NCI-H187 (cell line): ENCODE data around the gene PLAC8.
"Not testable (repeated sequence)": the region's sequence is repeated elsewhere in the genome, so short reads cannot be mapped to it uniquely, and the experiment has no call there.

Experiments used
- DNase-seq, 2 experiments: peaks; one replicate each; lab custom pipeline; 2025; lab: John Stamatoyannopoulos, UW

Gene PLAC8

DNA sequence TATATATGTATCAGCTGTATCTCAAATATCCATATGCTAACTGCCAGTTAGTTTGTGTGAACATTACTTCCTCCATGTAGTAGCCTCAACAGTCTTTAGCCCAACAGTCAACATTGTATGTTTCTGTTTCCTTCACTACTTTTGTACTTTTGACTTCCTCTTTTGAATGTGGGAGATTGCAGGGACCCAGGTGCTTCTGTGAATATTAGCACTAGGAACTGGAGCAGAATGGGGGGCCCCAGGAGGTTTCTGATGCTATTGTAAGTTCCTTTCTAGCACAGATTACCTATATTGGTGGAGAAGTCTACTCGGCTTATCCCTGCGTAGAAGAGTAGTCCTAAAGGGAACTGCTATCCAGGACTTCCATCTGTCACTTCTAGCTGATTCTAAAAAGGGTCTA is 2.3 kb downstream of the PLAC8 start:
- no peak for DNase-seq

DNA sequence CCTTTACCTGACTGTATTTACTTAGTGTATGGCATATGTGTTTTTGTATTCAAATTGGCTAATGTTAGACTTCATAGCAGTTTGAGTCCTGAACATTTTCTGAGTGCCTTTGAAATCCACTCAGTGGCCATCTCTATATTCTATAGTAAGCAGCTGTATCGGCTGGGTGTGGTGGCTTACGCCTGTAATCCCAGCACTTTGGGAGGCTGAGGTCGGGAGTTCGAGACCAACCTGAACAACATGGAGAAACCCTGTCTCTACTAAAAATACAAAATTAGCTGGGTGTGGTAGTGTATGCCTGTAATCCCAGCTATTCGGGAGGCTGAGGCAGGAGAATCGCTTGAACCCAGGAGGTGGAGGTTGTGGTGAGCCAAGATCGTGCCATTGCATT is 2.8 kb downstream of the PLAC8 start:
- not testable (repeated sequence) for DNase-seq

DNA sequence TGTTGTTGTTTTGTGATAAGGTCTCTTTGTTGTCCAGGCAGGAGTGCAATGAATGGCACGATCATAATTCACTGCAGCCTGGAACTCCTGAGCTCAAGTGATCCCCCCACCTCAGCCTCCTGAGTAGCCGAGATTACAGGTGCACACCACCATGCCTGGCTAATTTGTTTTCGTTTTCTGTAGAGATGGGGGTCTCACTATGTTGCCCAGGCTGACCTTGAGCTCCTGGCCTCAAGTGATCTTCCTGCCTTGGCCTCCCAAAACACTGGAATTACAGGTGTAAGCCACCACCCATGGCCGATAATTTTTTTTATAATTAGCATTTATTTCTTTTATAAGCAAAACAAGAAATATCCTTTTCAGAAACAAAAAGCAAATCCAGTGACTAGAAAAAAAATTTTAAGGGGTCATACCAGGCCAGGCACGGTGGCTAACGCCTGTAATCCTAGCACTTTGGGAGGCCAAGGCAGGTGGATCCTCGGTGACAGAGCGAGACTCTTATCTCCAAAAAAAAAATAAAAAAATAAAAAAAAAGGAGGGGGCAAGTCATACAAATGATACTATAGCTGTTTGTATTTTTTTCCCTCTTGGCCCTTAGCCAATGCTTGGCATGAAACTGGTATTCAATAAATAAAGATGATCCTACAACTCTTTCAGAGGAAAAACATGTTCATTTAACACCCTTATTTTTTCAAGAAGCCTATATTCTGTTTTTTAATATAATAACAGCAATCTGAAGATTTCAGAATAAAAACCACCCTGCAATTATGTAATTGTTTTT is 3.4 kb downstream of the PLAC8 start:
- no peak for DNase-seq

DNA sequence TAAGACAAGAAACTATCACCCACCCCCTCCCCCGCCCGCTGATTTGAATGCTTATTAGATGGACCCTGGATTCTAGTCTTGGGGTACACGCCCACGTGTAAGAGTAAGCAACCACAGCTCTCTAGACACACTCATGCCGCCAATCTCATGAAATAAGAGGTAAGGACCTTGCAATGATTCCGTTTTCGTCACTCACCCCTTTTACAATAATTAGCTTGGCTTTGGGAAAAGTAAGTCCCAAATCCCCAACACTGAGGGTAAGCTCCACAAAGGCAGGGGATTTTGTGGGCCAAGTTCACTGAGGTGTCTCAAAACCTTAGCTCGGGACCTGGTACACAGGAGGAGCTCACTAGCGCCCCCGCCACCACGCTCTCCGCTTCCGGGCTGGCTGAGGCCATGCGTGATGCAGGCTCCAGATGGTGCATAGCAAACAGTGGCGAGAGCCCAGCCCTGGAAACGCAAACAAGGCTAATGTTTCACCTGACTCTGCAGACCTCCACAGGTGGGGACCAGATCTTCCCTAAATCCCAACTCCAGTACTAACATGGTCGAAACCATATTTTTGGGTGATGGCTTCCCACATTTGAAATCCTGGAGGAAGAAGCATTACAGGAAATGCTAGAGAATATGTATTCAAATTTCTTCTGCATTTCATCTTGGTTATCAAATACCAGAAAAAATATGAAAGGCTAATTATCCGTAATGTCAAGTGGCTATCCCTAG is 4.1 kb downstream of the PLAC8 start:
- peak; percentile 85 to 87 for DNase-seq

DNA sequence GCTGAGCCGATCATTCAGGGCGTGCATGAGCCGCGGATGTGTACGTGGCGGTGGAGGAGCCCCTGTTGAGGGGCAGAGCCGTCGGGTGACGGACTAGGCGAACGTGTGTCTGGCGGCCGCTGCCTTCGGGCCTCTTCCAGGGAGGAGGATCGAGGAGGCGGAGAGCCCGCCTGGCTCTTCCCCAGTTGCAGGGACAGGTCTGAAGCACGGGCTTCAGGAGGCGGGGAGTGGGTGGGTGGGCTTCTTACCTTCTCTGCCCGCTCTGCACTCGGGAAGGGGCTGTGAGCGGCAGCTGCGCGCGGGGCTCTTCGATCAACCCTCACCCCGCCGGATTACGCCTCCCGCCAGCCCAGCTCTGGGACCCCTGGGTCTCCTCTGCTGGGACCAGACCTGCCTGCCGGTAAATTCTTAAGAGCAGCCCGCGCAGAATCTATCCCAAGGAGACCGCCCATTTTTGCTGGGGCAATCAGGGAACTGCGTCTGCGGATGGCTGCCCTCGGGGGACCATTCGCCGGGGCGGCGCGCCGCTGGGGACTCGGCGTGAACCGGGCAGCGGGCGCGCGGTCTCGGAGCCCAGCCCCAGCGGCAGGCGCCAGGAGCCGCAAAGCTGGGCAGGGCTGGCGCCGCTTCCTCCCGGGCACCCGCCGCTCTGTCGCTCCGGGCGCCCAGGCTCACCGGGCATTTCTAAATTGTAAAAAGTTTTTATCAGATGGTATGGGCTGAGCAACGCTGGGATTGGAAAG is 4.9 kb downstream of the PLAC8 start:
- DNase-seq = peak in 1 of 2 experiments; percentile 33

DNA sequence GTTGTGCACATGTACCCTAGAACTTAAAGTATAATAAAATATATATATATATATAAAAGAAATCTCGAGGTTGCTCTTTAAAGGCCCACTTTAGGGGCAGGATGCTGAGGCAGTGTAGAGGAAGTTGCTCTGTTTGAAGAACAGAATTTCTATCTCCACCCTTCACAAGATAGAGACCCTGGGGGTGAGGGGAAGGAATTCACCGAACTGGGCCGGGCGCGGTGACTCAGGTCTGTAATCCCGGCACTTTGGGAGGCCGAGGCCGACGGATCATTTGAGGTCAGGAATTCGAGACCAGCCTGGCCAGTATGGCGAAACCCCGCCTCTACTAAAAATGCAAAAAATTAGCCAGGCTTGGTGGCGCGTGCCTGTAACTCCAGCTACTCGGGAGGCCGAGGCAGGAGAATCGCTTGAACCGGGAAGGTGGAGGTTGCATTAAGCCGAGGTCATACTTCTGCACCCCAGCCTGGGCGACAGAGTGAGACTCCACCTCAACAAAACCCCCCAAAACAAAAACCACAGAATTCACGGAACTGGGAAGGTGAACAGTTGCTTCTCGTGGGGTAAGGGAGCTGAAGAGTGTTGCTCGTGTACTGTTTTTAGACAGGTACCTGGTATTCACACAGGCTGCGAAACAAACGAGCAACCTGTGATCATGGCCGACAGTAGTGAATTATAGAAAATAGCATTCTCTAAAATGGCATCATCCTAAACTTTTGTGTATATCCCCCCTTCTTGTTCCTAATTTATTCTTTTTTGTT is 6.2 kb downstream of the PLAC8 start:
- DNase-seq = no peak

DNA sequence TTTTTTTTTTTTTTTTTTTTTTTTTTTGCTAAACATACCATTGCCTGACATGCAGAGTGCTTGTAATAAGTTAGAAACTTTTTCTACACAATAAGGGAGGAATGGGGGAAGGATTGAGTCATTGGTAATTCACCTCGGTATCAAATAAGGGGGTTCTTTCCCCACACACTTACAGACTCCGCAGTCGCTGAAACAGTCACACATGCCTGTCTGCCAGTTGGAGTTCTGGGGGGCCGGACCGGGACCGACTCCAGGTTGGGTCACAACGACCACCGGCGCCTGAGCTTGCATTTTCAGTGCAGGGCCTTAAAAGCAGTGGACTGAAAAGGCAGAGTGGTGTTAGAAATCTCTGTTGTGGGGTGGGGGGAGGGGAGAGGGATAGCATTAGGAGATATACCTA is 6.9 kb downstream of the PLAC8 start:
- no peak for DNase-seq

DNA sequence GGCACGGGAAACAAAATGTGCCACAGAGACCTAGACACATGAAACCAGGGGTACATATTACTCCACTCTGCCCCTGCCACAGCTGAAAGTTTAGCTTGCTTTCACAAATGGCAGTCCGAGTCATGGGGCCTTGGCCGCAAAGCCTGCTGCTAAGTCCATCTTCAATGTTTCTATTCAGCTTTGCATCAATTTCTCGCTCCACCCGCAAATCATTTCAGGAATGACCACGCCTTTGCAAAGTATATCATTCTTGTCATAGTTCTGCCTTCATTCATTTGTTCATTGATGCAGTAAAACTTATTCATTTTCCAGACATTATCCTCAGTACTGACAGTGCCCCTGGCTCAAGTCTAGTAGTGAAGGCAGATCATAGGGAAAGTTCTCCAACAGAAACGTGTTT is 9.5 kb downstream of the PLAC8 start:
- DNase-seq = no peak

DNA sequence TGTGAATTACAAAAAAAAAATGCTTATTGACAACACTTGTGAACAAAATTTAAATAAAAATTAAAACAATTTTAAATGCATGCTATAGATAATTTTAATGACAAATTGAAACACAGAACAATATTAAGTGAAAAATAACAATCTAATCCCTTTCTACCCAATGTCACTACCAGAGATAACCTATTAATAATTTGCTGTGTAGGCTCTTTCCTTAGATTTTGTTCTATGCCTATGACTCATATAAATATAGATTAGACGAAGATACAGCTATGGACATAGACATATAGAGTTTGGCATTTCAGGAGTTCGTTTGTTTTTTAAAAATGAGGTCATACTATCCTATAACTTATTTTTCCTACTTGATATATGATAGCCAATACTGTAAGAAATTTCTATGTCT is 18.1 kb downstream of the PLAC8 start:
- DNase-seq = no peak

DNA sequence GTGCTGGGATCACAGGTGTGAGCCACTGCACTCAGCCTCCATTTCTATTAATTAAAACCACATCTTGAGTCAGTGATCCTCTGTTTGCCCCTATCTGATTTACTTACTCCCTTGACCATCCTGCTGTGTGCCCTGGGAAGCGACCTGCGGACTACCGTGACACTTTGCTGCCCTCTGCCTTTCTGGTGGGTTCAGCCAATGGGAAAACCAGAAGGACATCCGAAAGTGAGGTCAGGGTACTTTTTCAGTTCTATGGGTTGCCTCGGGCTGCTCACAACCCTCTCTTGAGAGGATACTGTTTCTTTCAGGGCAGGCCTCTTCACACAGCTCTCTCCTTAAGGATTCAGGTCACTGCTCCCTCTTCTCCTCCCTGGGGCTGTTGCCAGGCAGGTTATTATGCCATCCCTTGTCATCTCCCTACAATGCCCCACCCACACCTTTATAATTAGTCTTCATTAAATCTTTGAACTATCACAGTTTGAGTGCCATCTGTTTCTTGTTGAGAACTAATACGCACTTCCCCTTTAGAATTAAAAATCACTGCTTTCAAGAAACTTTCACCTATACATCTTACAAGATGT is 21.4 kb downstream of the PLAC8 start:
- DNase-seq = no peak

DNA sequence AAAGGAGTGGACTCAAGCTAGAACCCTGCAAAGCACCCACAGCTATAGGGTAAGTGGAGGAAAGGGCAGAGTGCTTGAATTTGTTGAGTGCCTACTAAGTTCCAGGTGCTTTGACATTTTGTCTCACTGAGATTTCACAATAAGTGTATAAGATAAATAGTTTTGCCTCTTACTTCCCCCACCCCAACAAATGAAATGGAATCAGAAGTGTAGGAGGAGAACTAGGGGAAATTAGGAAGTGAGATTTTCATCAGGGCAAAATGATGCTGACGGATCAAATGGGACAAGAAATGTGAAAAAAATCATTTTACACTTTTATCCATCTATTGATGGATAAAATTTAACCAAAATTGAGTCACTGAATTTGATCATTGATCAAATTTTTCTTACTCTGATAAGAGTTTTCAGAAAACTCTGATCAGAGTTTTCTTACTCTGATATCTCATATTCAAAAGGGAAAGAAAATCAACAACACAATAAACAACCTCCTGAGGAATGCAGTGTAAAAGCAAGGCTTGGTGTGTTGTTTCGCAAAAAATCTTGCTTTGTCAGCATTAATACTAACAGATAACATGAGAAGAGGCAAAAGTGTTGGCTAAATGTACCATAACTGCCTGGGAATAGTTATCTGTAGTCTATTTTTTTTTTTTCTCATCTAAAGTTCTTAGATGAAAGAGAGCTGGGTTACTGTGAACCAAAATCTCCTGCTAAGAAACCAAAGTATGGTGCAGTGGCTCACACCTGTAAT is 24.9 kb downstream of the PLAC8 start:
- no peak for DNase-seq

DNA sequence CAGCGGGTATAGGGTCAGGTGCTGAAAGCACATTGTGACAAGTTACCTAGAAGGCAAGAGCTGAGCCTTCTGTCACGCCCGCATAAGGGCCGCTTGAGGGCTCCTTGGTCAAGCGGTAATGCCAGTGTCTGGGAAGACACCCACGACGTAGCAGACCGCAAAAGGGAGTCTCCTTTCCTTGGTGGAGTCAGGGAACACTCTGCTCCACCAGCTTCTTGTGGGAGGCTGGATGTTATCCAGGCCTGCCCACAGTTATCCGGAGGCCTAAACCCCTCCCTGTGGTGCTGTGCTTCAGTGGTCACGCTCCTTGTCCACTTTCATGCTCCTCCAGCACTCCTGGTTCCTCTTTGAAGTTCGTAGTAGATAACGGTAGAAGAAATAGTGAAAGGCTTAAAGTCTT is 29.6 kb downstream of the PLAC8 start:
- DNase-seq = not testable (repeated sequence)

DNA sequence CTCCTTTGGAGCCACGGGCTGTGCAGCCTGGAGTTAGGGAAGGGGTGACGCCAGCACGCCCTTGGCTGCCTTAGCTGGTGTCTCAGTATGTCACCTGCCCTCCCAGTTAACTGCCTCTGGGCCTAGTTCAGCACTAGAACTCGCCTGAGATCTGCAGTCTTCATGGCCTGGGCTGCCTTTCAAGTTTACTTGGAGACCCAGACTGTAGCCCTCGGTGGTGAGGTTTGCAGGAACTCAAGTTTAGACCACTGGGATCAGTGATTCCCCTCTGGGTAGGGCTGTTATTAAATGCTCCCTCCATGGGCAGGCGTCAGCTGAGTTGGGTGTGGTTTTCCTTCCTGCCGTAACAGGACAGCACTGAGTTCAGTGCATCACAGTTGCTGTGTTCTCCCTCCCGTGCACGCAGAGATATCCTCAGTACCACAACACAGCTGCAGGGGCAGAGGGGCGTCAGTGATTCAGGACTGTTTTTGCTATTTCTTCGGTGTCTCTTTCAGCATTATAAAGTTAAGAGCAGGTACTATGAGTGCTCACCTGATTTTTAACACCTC is 30.5 kb downstream of the PLAC8 start:
- DNase-seq = no peak

DNA sequence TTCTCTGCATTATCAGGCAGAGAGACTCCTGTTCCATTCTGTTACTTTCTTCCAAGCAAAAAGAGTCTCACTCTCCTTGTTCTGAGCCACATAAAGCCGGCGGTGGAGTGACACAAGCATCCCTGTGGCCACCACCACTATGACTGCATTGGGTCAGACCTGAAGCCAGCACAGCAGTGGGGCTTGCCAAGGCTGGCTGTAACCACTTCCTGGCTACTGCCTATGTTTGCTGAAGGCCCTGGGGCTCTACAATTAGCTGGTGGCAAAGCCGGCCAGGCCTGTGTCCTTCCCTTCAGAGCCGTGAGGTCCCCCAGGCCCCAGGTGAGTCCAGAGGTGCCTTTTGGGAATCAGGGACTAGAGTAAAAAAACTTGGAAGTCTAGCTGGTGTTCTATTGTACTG is 31.8 kb downstream of the PLAC8 start:
- DNase-seq = no peak

DNA sequence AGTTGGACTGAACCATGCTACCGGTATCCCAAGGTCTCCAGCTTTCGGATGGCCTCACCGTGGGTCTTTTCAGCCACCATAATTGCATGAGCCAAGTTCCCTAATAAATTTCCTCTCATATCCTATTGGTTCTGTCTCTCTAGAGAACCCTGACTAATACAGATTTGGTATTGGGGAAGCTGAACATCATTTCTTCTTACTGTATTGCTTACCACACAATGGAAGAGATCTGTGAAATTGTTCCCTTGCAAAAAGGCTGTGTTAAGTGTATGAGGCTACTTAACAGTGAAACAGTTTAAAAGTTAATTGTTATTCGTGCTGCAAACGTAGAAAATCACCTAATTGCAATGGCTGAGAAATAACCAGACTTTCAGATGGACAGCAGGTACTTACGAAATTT is 34.0 kb downstream of the PLAC8 start:
- no peak for DNase-seq

DNA sequence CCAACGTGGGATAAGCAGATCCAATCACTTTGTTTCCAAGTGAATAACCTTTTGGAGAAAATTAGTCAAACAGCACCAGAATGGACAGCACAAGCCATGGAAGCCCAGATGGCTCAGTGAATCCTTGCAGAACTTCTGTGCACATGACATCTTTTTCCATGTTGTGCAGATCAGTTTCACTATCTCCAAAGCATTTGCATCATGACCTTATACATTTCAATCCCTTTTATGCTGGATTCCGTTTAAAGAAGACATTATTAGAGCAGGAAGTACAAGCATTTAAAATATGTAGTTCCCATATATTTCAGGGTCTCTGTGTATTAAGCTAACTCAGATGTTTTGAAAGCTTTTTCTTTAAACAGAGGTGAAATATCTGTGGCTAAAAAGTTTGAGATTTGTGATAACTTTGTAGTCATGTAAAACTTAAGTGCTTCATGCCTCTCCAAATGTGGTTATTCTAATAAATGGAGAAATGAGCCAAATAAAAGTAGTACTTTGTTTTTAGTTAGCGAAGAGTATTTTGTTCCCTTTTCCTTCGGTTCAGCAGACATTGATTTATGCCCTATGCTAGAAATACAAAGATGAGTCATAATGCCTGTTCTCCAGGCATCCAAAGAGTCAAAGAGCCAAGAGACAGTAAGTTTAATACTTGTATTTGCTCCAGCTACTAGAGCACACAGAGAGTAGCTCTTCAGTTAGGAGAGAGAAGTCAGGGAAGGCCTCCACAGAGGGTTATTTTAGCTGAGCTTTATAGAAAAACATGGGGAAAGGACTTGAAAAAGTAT is 39.0 kb downstream of the PLAC8 start:
- DNase-seq = no peak

DNA sequence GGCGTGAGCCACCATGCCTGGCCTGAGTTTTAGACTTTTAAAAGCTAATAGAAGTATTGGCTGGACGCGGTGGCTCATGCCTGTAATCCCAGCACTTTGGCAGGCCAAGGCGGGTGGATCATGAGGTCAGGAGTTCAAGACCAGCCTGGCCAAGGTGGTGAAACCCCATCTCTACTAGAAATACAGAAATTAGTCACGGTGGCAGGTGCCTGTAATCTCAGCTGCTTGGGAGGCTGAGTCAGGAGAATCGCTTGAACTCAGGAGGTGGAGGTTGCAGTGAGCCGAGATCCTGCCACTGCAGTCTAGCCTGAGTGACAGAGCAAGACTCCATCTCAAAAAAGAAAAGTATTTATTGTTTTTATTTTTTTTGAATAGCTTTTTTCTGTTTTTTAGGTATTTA is 39.7 kb downstream of the PLAC8 start:
- not testable (repeated sequence) for DNase-seq

DNA sequence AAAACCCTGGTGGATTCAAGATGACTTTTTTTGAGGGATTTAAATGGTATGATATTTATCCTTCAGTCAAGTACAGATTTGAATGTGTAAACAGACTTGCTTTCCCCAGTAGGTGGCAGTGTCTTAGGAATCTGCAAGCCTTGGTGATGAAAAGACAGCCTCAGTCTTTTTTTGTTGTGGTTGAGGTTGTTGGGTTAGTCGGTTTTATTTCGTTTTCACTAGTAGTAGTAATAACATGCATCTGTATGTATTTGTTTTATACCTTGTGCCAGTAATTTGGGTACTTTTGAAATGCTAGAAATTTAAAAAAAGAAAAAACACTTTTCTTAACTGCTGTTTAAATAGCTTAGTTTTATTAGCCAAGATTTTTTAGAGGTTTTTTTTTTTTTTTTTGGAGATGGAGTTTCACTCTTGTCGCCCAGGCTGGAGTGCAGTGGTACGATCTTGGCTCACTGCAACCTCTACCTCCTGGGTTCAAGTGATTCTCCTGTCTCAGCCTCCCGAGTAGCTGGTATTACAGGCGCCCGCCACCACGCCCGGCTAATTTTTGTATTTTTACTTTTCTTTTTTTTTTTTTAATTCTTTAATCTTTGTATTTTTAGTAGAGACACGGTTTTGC is 40.3 kb downstream of the PLAC8 start:
- DNase-seq = peak in 1 of 2 experiments; percentile 35

DNA sequence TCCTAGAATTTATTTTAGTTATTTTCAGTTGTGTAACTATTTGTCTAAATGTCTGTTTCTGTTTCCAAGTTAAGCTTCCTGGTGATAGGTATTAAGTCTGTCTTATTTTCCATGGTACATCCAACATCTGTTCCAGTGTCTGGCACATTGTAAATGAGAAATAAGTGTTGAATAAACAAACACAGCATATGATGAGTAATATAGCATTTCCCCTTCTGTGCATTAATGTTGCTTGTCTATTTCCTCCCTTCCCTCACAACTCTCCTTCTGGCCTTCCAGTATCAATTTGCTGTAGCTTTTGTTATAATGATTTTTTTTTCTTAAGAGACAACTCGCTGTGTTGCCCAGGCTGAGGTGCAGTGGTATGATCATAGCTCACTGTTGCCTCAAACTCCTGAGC is 43.4 kb downstream of the PLAC8 start:
- DNase-seq = no peak
